Activated CD4-positive, alpha-beta T cell treated with anti-CD3 and anti-CD28 coated beads for 4 hours (primary cell): Measurements from ENCODE around the gene CACNA1G.
A peak's percentile ranks its signal among the peaks of the same experiment; 100 is the strongest.

Source experiments
- DNase-seq, 2 donors: peaks; one replicate each; pipeline ENCODE4 v3.0.0-alpha.2; 2020

The CACNA1G gene

DNA sequence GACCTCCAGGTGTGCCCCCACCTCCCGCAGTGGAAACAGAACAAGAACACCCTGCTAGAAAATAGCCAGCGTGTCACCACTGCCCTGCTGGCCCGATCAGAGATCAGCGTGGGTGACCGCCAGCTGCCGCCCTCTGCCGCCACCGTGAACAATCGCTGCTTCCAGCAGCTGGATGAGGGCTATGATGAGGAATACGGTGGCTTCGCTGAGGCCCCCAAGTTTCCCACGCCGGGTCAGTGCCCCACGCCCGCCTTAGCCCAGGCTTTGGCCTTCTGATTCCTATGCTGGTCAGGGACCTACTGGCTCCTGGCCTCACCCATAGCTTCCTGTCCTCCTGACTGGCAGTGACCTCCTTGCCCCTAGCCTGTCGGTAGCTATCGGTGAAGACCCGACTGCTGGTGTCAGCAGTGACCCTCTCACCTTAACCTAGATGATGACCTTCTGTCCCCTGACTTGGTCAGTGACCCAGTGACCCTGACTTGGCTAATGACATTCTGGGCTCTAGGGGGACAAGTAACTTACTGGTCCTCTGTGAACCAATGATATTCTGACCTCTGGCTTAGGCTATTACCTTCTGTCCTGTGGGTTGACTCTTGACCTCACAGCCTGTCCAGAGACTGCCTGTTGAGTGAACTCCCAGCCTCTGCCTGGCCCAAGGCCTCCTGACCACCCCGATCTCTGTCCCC lies 11.1 kb upstream of the CACNA1G start:
- DNase-seq: no peak

DNA sequence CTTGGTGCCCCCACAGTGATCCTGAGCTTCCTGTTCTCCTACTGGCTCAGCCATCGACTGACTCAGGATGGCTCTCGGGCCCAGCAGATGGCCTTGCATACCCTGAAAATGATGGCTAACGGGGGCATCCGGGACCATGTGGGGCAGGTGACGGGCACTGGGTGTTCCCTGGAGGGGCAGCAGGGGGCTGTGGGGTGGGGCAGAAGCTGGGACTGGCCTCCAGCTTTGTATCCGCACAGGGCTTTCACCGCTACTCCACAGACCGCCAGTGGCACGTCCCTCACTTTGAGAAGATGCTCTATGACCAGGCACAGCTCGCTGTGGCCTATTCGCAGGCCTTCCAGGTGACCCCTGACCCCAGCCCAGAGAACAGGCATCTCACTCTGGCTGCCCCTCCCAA lies 10.5 kb upstream of the CACNA1G start:
- no peak for DNase-seq

DNA sequence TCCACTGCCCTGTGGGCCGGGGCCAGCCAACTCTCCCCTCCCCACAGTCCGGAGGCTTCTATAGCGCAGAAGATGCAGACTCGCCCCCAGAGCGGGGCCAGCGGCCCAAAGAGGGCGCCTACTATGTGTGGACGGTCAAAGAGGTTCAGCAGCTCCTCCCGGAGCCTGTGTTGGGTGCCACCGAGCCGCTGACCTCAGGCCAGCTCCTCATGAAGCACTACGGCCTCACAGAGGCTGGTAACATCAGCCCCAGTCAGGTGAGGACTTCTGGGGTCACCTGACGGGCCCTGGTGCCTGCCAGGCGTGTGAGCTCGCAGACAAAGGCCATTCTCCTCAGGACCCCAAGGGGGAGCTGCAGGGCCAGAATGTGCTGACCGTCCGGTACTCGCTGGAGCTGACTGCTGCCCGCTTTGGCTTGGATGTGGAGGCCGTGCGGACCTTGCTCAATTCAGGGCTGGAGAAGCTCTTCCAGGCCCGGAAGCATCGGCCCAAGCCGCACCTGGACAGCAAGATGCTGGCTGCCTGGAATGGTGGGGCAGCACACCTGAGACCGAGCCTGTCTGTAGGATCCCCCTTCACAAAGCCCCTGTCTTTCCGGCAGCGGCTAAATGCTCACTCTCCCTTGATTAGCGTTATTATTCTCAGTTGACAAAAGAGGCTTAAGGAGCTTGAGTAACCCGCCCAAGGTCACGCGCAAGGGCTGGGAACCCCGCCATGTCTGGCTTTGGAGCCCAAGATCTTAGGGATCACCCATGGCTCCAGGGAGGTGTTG lies 9.7 kb upstream of the CACNA1G start:
- no peak for DNase-seq

DNA sequence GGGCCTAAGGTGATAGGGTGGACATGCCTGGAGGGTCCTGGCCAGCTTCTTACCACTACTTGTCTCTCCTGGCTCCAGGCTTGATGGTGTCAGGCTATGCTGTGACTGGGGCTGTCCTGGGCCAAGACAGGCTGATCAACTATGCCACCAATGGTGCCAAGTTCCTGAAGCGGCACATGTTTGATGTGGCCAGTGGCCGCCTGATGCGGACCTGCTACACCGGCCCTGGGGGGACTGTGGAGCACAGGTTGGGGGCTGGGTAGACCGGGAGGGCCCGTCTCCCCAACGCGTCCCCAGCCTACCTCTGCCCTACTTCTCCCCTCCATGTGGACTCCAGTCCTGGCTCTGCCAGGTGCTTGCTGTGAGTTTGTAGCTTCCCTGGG lies 9.1 kb upstream of the CACNA1G start:
- no peak for DNase-seq

DNA sequence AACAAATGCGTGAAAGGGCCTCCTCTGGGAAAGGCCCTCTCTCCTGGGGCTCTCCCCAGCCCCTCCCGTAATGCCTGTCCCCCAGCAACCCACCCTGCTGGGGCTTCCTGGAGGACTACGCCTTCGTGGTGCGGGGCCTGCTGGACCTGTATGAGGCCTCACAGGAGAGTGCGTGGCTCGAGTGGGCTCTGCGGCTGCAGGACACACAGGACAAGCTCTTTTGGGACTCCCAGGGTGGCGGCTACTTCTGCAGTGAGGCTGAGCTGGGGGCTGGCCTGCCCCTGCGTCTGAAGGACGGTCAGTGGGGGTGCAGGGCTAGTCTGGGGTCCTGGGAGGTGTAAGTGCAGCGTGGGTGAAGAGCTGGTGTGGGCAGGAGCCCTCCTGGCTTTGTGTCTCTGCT lies 8.6 kb upstream of the CACNA1G start:
- DNase-seq: no peak

DNA sequence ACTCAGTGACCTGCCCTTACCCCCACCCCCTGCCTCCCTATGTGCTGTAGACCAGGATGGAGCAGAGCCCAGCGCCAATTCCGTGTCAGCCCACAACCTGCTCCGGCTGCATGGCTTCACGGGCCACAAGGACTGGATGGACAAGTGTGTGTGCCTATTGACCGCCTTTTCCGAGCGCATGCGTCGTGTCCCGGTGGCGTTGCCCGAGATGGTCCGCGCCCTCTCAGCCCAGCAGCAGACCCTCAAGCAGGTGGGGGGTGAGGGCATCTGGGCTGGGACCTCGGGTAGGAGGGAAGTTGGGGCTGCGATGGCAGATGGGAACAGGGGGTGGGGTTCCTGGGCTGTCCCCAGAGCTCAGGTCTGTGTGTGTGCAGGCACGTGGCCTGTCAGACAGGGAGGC lies 6.3 kb upstream of the CACNA1G start:
- DNase-seq: no peak

DNA sequence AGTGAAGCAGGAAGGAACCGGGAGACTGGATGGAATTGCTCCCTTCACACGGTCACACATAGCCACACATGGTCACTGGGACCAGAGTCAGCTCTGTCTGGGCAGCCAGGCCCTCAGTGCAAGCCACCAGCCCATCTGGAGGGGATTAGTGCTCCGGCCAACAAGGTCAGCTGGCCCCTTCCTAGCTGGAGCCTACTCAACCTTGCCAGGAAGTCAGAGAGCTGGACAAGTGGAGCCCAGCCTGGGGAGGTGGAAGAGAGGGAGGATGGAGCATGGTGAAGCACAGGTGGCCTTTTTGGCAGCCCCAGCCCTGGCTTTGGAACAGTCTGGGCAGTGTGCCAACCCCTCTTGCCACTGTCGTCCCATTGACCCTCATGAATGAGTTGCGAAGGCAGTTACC lies 3.7 kb upstream of the CACNA1G start:
- DNase-seq: no peak

DNA sequence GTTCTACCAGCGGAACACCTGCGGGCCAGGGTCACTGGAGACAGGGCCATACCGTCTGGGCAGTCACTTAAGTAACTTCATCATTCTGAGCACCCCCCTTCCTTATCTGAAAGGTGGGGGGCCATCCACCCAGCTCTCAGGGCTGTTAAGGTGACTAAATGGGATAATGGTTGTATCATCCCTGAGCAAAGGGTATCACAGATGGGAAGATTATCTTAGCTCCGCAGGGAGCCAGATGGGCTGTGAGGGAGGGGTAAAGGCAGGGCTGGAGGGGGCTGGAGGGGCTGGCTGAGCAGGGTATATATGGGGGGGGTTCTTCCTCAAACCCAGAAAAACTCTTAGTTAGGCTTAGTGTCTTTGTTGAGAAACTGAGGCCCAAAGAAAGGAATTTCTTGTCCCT lies 2.9 kb upstream of the CACNA1G start:
- no peak for DNase-seq

DNA sequence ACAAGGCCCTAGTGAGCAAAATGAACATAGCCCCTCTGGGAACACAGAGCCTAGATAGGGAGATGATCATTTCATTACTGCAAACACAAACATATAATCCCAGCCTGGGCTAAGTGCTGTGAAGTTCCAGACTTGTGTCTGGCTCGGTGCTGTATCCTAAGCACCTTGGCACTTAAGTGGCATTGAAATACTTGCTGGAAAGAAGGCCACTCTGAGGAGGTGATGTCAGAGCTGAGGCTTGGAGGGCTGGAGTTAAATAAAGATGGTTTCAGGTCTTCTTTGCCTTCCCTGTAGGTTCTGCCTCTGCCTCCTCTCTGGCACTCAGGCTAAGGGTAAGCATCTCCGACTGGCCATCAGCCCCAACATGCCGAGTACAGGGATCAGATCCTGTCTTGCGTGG lies 2.4 kb upstream of the CACNA1G start:
- DNase-seq: no peak

DNA sequence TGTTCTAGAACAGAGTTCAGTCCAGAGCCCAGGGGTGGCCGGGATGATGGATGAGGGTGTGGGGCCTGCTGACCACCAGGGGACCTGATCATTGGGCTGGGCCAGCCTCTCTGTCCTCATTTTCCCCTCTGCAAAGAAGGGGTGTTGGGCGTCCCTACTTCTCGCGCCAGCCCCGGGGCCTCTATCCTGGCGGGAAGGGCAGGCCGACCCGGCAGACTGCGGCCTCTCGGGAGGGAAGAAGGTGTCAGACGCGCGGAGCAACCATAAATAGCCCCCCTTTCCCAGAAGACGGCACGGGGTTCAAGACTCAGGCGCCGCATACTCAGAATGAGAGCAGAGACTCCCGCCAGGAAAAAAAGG lies 2.0 kb upstream of the CACNA1G start:
- no peak for DNase-seq

DNA sequence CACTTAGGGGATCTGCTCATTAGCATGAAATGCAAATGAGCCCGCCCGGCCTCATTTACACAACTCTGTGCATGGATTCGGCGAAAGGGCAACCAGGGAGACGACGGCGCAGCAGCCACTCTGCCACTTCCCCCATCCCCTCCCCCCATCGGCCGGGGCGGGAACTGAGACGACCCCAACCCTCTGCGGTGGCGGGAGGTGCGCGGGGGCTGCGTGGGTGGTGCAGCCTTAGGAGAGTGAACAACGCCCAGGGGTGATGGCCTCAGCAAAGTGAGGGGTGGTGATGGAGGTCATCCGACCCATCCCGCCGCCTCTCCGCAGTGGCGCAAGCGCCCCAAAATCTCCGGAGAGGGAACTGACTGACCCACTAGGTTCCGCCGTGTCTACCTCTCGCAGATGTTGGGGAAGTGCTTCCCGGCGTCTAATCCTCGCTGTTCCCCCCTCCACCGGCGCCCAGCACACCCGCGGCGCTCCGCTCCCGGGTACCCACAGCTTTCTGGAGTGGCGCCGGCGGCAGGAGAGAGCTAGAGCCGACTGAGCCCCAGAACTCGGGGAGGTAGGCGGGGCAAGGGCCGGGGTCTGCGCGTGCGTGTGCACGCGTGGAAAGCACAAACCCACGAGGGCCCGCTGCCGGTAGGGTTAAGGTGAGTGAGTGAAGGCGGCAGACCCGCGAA lies 1.4 kb upstream of the CACNA1G start:
- DNase-seq: no peak

DNA sequence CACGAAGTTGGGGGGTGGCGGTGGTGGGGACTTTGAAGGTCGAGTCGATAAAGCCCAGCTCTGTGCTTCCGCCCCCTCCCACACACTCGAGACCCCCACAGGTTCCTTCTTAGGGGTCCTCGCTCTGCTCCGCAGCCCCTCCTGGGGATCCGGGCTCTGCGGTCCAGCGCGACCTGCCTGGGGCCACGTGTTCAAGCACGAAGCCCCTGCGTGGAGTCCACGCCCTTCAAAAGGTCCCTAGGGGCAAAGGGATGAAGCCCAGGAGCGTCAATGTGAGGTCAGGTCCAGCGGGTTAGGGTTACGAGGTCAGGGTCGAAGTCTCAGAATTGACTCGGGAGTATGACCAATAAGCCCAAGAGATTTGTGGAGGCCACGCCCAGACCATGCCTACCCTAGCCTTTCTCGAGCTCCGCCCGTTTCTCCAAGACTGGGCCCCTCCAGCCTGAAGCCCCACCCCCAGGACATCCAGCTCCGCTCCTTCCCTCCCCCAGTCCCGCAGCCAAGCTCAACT lies 786 bp upstream of the CACNA1G start:
- peak in 1 of 2 donors; percentile 18 for DNase-seq

DNA sequence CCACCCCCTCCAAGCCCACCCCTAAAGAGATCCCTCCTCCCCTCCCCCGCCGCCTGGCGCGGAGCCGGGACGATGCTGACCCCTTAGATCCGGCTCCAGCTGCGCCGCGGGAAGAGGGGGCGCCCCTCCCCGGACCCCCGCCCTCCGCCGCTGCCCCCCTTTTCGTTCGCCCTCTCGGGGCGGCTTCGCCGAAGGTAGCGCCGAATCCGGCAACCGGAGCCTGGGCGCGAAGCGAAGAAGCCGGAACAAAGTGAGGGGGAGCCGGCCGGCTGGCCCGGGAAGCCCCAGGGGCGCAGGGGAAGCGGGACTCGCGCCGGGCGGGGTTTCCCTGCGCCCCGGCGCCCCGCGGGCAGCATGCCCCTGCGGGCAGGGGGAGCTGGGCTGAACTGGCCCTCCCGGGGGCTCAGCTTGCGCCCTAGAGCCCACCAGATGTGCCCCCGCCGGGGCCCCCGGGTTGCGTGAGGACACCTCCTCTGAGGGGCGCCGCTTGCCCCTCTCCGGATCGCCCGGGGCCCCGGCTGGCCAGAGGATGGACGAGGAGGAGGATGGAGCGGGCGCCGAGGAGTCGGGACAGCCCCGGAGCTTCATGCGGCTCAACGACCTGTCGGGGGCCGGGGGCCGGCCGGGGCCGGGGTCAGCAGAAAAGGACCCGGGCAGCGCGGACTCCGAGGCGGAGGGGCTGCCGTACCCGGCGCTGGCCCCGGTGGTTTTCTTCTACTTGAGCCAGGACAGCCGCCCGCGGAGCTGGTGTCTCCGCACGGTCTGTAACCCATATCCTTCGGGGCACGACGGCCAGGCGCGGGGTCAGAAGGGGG lies 623 bp downstream of the CACNA1G start:
- DNase-seq: no peak

DNA sequence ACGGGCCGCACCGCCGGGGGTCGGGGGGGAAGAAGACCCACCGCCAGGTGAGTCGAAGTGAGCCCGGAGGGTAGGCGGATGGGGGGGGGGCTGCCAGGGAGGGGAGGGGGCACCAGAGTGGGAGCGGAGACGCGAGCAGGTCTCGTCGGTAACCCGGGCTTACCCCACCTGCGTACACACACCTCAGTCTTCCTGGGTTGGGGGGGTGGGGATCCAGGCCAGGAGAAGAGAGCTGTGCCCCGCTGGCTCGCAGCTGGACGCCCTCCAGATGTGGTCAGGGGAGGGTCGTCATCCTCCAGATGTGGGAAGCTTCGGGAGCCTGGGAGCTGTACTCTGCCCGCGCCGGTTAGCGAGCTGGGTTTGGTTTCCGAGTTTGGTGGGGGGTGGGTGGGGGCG lies 1.2 kb downstream of the CACNA1G start:
- no peak for DNase-seq

DNA sequence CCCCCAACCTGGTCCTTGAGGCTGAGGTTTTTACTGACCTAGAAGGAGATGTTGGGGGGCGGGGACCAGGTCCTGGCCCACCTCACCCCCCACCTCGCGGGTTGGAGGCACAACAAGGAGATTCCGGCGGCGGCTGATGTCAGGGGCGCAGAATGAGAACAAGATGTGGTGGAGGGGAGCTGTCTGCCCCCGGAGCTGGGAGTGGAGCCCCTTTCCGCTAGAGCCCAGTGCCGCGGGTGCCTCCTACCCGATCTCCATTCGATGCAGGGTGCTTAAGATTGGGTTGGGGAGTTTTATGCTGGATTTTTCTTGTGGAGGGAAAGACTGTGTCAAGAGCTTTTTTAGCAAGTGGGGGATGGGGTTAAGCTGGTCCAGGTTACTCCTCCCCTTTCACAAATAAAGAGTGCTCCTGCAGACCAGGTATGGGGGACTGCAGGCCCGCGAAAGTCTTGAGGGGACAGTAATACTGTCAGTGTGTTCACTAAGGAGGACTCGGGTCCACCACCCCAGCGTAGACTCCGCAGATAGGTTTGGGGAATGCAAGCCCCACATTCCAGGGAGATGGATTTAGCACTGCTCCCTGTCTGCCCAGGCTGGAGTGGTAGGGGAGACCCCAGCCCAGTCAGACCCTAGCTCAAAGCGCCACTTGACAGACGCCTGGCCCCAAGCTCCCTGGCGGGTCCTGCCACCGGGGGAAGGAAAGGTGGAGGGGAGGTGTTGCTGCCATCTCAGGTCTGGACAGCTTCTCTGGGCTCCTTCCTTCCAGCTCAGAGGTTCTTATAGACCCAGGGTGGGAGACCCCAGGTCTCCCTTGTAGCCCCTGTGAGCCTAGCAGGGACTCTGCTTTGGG lies 2.0 kb downstream of the CACNA1G start:
- no peak for DNase-seq

DNA sequence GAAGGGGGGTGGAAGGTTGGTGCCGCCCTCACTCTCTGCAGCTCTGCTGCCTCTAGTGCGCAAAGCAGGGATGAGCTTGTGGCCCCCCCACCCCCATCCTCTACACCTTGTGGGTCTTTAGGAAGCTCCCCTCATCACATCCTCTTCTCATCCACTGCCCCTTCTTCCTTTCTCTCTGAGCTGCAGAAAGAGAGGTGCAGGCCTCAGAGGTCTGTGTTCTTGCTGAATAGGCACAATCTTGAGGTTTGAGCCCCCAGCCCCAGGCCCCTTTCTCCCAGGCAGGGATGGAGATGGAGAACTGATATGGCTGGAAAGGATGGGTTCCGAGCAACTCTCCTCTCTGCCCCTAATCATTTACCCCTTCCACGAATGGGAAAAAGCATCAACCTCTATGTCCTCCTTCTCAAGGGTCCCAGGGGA lies 2.6 kb downstream of the CACNA1G start:
- no peak for DNase-seq

DNA sequence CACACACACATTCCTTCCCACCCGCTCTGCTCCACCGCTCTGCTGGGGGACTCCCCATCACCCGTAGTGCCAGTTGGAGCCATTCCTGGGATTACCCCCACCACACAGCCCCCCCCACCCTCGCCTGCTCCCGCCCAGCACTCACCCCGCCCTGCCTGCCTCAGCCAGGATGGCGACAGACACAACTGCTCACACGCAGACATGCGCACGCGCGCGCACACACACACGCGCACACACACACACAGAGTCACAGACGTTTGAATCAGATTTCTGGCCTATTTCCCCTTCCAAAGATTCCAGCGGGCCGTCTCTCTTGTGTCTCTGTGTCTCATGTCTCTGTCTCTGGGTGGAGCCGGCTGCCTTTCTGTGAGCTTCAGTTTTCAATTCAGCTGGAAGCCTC lies 4.4 kb downstream of the CACNA1G start:
- no peak for DNase-seq

DNA sequence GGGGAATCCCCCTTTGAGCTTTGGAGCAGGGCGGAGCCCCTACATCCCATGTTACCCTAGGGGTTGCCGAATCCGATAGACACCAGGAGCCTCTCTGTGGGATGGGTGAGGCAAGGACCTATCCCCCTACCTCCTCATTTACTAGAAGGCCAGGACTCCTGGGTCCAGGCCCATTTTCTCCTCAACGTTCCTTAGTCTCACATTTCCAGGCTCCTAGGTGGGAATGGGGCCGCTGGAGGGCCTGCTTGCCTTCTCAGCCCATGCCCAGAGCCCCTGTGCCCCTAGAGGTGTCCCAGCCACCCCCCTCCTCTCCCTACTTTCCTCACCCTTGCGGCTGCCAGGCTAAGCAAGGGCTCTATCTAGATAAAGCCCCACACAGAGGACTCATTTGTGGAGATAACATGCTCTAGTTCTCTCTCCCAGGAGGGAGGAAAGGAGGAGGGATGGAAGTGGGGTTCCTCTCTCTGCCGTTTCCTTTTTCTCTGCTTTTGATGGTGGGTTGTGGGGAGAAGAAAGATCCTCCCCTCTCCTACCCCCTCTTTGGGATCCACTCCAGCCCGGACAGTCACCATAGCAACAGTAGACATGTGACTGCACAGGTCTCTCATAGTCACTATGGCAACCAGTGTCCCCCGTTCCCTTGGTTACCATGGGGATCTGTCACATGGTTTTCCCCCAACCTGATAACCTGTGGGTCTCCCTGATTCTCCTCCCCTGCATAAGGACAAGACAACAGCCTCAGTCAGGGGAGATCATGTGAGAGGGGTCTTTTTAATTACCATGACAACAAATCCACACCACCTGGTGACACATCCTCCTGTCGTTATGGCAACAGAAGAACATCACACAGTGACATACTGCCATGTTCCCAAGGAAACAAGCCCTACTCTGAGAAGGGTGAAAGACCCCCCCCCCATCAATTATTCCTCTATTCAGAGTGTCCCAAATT lies 5.2 kb downstream of the CACNA1G start:
- no peak for DNase-seq

DNA sequence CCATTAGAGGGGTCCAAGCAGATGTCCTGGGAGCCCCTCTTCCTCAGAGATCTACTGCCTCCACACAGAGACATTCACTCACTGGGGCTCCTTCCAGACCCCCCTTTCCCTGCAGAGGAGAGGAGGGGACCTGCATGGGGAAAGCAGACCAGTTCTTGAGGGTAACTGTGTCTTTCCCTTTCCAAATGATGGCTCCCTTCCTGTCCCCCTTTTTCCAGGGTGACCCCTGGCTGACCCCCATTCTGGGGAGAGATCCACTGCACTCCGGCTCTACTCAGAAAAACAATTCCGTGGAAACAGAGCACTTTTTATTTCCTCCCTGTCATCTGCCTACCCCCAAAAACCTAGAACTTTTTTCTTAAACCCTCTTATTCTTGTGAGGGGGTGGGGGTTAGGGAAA lies 6.4 kb downstream of the CACNA1G start:
- no peak for DNase-seq

DNA sequence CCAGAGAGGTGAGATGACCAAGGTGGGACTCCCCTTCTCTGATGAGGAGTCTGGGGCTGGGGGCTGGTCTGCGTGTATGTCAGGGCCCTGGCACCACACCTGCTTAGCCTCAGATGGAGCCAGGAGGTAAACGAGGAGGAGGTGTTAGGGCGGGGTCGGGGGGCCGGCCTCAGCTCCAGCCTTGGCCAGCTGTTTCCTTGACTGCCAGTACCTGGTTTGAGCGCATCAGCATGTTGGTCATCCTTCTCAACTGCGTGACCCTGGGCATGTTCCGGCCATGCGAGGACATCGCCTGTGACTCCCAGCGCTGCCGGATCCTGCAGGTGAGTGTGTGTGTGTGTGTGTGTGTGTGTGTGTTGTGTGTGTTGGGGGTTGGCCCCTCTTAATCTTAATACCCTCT lies 8.1 kb downstream of the CACNA1G start:
- no peak for DNase-seq

DNA sequence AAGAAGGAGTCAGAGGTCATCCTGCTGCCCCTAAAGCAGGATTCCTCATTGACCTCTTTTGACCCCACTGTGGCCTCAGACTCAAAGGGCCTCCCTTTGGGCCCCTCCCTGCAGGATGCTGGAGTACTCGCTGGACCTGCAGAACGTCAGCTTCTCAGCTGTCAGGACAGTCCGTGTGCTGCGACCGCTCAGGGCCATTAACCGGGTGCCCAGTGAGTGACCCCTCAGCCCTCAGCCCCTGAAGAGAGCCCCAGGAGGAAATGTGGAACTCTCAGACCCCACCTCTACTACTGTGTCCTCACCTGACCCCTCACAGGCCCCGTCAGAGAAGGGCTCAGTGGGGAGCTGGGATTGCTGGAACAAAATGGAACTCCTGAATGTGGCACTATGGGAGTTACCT lies 9.1 kb downstream of the CACNA1G start:
- no peak for DNase-seq
